Spleen (tissue), 7 donors: ENCODE data around the gene TMEM168.

Experiments
- POLR2A ChIP-seq, 3 donors: fragments of 450-650 bp; IDR thresholded peaks; one replicate each; pipeline ENCODE4 v1.5.1; 2017; ENCODE audit warnings: antibody characterized with exemption in 3 of 3, mild to moderate bottlenecking in 1 of 3
- POLR2AphosphoS5 ChIP-seq, 3 donors: sonication (generic); formaldehyde crosslinking; IDR thresholded peaks; one replicate each; pipeline ENCODE4 v1.5.1; 2017; ENCODE audit warnings: antibody characterized with exemption in 3 of 3
- TF ChIP-seq, protein P1 (sequence below), 11 experiments: fragments of 200-600 bp in 7 of 11; fragments of 450-650 bp in 4 of 11; sonication (generic) in 4 of 11; IDR thresholded peaks in 8 of 11; conservative IDR thresholded peaks in 3 of 11; 1 replicate in 7 of 11; 2 replicates in 4 of 11; pipeline versions ENCODE4 v1.4.0 to v1.8.0; 2016 to 2021; ENCODE audit warnings: antibody characterized with exemption in 11 of 11, inconsistent platforms in 4 of 11, mild to moderate bottlenecking in 1 of 11
- donor health status: DM: no; HTN: no; CAD: no; lungs with moderate emphysema.
- donor health status: DM: no; HTN: no; CAD: no.
- donor health status: DM: no; HTN: no; CAD: no.

DNA sequence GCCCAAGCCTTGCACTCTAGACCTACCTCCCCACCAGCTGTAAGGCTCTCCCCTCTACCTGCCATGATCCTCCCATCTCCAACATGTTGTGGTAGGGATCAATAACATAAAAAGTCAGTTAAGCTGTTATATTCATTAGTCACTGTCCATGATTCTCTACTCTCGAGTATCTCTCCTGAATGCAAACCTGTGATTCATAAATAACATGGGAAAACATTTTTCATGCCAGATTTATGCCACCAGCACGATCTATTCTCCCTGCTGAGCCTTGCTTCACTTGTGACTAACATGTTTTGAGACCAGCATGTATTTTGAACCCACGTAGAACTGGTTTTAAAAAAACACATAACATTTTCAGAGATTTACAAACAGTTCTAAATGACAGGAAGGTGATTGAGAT, 30.3 kb downstream of the TMEM168 start:
- TF ChIP-seq, protein P1, sequence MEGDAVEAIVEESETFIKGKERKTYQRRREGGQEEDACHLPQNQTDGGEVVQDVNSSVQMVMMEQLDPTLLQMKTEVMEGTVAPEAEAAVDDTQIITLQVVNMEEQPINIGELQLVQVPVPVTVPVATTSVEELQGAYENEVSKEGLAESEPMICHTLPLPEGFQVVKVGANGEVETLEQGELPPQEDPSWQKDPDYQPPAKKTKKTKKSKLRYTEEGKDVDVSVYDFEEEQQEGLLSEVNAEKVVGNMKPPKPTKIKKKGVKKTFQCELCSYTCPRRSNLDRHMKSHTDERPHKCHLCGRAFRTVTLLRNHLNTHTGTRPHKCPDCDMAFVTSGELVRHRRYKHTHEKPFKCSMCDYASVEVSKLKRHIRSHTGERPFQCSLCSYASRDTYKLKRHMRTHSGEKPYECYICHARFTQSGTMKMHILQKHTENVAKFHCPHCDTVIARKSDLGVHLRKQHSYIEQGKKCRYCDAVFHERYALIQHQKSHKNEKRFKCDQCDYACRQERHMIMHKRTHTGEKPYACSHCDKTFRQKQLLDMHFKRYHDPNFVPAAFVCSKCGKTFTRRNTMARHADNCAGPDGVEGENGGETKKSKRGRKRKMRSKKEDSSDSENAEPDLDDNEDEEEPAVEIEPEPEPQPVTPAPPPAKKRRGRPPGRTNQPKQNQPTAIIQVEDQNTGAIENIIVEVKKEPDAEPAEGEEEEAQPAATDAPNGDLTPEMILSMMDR (IDR thresholded peaks at IDR 0.05 in 8 of 11, conservative IDR thresholded peaks at IDR 0.05 in 3 of 11), result no peak
- no peak for TF ChIP-seq POLR2AphosphoS5 (IDR thresholded peaks at IDR 0.05)
- no peak for TF ChIP-seq POLR2A (IDR thresholded peaks at IDR 0.05)
